GM13977 (cell line): ENCODE measurements around the gene CDC42EP5.

Experiments
- DNase-seq: peaks from one replicate; pipeline ENCODE4 v3.0.0; 2012; ENCODE audit warnings: low spot score
- in situ Hi-C: fragments of 300-500 bp; cut with MboI; formaldehyde crosslinking; loops from one replicate; pipeline ENCODE4 v1.12.0; 2022; ENCODE audit warnings: low sequenced_read_pairs, low pct_unique_long_range_greater_than_20kb, mixed read lengths, inconsistent platforms; ENCODE audit not compliant: unreplicated experiment
- TF ChIP-seq, protein P1 (sequence below): IDR thresholded peaks from 2 replicates; pipeline ENCODE4 v1.5.1; 2012; ENCODE audit warnings: mild to moderate bottlenecking, control low read depth; ENCODE audit not compliant: insufficient read depth; ENCODE audit errors: extremely low read depth, missing control alignments

Gene CDC42EP5

DNA sequence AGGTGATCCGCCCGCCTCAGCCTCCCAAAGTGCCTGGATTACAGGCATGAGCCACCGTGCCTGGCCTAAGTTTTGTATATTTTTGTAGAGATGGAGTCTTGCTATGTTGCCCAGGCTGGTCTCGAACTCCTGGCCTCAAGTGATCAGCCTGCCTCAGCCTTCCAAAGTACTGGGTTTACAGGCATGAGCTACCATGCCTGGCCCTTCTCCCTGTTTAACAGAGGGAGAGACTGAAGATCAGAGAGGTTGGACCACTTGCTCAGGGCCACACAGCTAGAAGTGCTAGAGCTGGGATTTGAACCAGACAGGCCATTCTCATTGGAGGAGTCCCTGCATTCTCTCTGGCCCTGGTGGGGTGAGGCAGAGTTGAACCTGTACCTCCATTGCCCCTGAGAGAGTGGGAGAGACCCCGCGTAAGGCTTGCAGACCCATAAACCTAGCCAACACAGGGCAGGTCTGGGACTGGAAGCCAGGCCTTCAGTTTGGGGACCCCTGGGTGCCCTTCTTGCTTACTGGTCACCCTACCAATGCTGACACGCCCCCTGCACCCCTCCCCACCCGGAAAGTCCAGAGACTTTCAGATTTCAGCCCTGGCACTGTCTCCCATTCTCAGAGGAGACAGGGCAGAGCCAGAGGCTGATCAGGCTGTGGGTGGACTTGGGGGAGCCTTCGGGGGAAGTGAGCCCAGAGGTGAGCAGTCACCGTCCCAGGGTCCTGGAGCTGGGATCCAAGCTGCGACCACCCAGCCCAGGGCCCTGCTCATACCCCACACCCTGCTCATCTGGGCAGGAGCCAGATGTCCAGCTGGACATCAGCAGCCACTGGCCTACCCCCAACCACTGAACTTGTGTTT, 44.5 kb downstream of the CDC42EP5 start:
- DNase-seq = no peak
- TF ChIP-seq, protein P1, sequence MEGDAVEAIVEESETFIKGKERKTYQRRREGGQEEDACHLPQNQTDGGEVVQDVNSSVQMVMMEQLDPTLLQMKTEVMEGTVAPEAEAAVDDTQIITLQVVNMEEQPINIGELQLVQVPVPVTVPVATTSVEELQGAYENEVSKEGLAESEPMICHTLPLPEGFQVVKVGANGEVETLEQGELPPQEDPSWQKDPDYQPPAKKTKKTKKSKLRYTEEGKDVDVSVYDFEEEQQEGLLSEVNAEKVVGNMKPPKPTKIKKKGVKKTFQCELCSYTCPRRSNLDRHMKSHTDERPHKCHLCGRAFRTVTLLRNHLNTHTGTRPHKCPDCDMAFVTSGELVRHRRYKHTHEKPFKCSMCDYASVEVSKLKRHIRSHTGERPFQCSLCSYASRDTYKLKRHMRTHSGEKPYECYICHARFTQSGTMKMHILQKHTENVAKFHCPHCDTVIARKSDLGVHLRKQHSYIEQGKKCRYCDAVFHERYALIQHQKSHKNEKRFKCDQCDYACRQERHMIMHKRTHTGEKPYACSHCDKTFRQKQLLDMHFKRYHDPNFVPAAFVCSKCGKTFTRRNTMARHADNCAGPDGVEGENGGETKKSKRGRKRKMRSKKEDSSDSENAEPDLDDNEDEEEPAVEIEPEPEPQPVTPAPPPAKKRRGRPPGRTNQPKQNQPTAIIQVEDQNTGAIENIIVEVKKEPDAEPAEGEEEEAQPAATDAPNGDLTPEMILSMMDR = no peak
- in situ Hi-C loops = no loop called here

DNA sequence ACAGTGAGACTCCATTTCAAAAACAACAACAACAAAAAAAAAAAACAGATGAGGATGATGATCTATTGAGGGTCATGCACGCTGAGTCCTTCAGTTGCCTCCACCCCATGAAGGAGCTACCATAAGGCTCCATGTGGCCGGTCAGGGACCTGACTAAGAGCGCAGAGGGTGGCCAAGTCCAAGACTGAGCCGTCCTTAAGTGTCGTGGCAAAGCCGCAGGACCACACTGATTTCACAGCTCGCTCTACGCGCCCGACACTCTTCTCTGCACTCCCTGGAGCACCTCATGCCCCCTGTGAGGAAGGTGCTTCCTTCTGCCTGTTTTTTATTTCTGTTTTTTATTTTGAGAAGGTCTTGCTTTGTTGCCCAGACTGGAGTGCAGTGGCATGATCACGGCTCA, 45.5 kb downstream of the CDC42EP5 start:
- in situ Hi-C loops = no loop called here
- no peak for DNase-seq
- TF ChIP-seq, protein P1 = no peak

DNA sequence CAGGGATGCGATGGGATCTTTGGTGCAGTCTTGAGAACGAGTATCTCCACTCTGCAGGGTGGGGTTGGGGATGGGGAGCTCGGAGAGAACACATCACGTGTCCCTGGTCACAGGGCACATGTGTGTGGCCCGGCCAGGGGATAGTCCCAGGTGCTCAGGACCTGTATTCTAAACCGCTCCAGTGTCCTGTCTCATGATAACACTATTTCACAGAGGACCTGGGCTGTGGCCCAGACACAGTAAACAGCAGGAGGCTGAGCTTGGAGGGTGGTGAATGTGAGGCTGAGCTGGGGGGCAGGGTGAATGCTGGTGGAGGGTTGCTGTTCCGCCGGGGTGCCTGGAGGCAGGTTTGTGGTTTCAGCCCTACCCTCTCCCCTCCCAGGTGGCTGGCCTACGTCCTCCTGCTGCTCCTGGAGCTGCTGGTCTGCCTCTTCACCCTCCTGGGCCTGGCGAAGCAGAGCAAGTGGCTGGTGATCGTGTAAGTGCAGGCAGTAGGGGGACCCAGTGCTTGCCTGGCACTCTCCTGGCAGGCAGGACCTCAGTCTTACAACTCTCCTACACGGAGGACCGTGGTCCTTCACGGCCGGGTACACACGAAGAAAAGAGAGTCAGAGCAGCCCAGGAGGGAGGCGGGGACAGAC, 46.7 kb downstream of the CDC42EP5 start:
- TF ChIP-seq, protein P1 = no peak
- peak; percentile 19 for DNase-seq
- in situ Hi-C loops = no loop called here

DNA sequence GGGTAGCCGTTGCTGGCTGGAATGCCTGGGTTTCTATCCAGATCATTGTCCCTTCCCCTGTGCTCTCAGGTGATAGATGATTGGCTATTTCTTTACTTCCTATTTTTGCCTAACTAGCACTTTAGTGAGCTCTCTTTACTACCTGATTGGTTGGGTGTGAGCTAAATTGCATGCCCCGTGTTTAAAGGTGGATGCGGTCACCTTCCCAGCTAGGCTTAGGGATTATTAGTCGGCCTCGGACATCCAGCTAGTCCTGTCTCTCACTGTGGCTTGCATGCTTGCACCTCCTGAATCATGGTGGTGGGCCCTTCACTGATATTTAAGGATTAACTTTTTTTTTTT, 47.7 kb downstream of the CDC42EP5 start:
- no peak for DNase-seq
- in situ Hi-C loops = no loop called here
- TF ChIP-seq, protein P1 = no peak

DNA sequence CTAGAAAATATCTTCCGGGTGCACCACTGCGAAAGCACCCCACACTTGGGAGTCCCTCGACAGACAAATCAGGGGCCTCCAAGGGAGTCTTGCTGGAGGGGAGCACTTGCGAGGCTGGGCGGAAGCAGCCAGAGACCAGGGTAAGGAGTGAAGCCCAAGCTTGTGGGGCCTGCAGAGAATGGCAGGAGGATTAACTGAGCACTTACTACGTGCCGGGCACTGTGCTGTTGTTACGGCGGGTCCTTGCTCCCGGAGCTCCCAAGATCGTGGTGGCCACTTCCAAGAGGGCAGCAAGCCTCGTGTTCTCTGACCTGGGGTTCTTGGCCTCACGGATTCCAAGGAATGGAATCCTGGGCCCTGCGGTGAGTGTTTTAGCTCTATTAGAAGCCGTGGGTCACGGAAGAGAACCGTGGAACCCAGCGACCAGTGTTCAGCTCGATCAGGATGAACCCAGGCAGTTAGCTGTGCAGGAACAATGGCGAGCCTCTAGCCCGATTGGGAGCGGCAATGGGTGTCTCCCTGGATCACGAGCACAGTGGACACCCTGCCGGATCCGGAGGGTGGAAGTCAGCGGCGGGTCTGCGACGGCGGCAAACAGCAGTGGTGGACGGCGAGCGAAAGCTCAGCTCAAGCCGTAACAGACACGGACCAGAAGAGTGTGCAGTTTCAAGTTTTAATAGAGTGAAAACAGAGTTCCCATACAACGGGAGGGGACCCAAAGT, 48.3 kb downstream of the CDC42EP5 start:
- in situ Hi-C loops = no loop called here
- no peak for DNase-seq
- TF ChIP-seq, protein P1 = no peak

DNA sequence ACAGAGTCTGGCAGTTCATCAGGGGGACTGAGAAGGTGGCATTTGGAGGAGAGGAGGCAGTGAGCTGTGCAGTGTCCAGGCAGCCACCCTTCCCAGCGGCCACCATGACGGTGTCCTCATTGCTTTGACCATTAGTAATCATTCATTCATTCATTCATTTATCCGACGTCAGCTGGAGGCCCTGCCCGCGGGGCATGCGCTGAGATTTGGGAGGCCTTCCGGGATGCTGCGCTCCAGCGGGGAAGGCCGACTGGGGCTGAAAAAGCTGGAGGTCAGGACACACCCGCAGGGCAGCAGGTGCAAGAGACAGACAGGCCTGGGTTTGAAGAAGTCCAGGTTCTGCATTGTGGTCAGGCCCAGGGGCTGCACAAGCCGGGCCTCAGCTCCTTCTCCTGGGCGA, 48.9 kb downstream of the CDC42EP5 start:
- TF ChIP-seq, protein P1 = no peak
- in situ Hi-C loops = no loop called here
- no peak for DNase-seq
